Measurements from ENCODE around the gene FSCN2.

GRCh38 chr17:81513372-81513752 is 14.8 kb upstream of the FSCN2 start:
- no peak for TF ChIP-seq RCOR1 (IDR thresholded peaks at IDR 0.05; ENCODE audit: insufficient replicate concordance, low read length)
- TF ChIP-seq RAD21 (IDR thresholded peaks at IDR 0.05; ENCODE audit: low read length), result no peak
- no peak for TF ChIP-seq CTCF (conservative IDR thresholded peaks at IDR 0.05; ENCODE audit: low read depth, low read length)

Data from IMR-90 (cell line).